BLaER1 treated with 17β-estradiol and CSF1 and Interleukin-3, amounts not matched to agents 10 nM and 100 nM (cell line): Measurements from ENCODE around the gene SLC25A34.

ENCODE experiments used
- H3K27ac ChIP-seq, 11 experiments: shearing (Covaris generic); formaldehyde crosslinking; 2 replicates each; pipeline ENCODE4 v1.8.1; 2022
- H3K27me3 ChIP-seq, 11 experiments: shearing (Covaris generic); formaldehyde crosslinking; 2 replicates each; pipeline ENCODE4 v1.8.1; 2022
- H3K36me3 ChIP-seq, 11 experiments: shearing (Covaris generic); formaldehyde crosslinking; 2 replicates each; pipeline ENCODE4 v1.8.1; 2022
- H3K4me1 ChIP-seq, 10 experiments: shearing (Covaris generic); formaldehyde crosslinking; 2 replicates each; pipeline ENCODE4 v1.8.1; 2022
- H3K4me2 ChIP-seq, 11 experiments: shearing (Covaris generic); formaldehyde crosslinking; 2 replicates each; pipeline ENCODE4 v1.8.1; 2022
- H3K4me3 ChIP-seq, 10 experiments: shearing (Covaris generic); formaldehyde crosslinking; 2 replicates each; pipeline ENCODE4 v1.8.1; 2022
- H3K9ac ChIP-seq, 11 experiments: shearing (Covaris generic); formaldehyde crosslinking; 2 replicates each; pipeline ENCODE4 v1.8.1; 2022
- H3K9me3 ChIP-seq, 11 experiments: shearing (Covaris generic); formaldehyde crosslinking; replicated peaks in 1 of 11; 2 replicates each; pipeline ENCODE4 v1.8.1; 2022
- H4K20me1 ChIP-seq, 11 experiments: shearing (Covaris generic); formaldehyde crosslinking; 2 replicates each; pipeline ENCODE4 v1.8.1; 2022
- Cebpa-rat ChIP-seq, 11 experiments: shearing (Covaris generic); IDR thresholded peaks; 2 replicates each; pipeline ENCODE4 v1.8.1; 2022

SLC25A34 gene

GRCh38 chr1:15734296-15734695, 1.8 kb upstream of the SLC25A34 start:
- Histone ChIP-seq H3K9me3 (no peaks in the 10 kb centered on the region), H3K4me3 (no peak overlapping the region), H3K27me3 (no peaks in the 10 kb centered on the region), H3K36me3 (peaks cover 50 to 61% (median 57%) of the 10 kb centered on the region in 11 experiments), H4K20me1 (peaks cover 0 to 90% (median 37%) of the 10 kb centered on the region in 11 experiments; a peak in 17 of 22 replicates), H3K4me2 (no peak overlapping the region), H3K4me1 (peaks cover 8 to 18% (median 13%) of the 10 kb centered on the region in 10 experiments; a peak in 14 of 20 replicates), H3K27ac (no peak overlapping the region), H3K9ac (no peak overlapping the region; a peak in 1 of 22 replicates)
- no peak for TF ChIP-seq Cebpa-rat (IDR thresholded peaks at IDR 0.05)

- Histone ChIP-seq H4K20me1 (peaks cover 0 to 94% (median 37%) of the 10 kb centered on the region in 11 experiments; a peak in 17 of 22 replicates), H3K4me1 (peaks cover 8 to 18% (median 13%) of the 10 kb centered on the region in 10 experiments; a peak in 14 of 20 replicates), H3K9me3 (no peaks in the 10 kb centered on the region), H3K4me3 (no peak overlapping the region), H3K4me2 (no peak overlapping the region), H3K9ac (no peak overlapping the region; a peak in 1 of 22 replicates), H3K27me3 (no peaks in the 10 kb centered on the region), H3K27ac (no peak overlapping the region), H3K36me3 (peaks cover 45 to 56% (median 53%) of the 10 kb centered on the region in 11 experiments)
- TF ChIP-seq Cebpa-rat (IDR thresholded peaks at IDR 0.05): no peak
Measured at GRCh38 chr1:15734901-15735300, 1.2 kb upstream of the SLC25A34 start.

GRCh38 chr1:15735304-15736037, 587 bp upstream of the SLC25A34 start:
- Histone ChIP-seq H4K20me1 (peaks cover 0 to 97% (median 37%) of the 10 kb centered on the region in 11 experiments; a peak in 17 of 22 replicates), H3K4me3 (no peak overlapping the region), H3K4me1 (peaks cover 8 to 18% (median 13%) of the 10 kb centered on the region in 10 experiments; a peak in 14 of 20 replicates), H3K4me2 (no peak overlapping the region), H3K27me3 (no peaks in the 10 kb centered on the region), H3K27ac (no peak overlapping the region), H3K9me3 (no peaks in the 10 kb centered on the region), H3K9ac (no peak overlapping the region), H3K36me3 (peaks cover 41 to 51% (median 48%) of the 10 kb centered on the region in 11 experiments)
- no peak for TF ChIP-seq Cebpa-rat (IDR thresholded peaks at IDR 0.05)

- H3K9ac ChIP-seq: no peak overlapping the region
- no peak for TF ChIP-seq Cebpa-rat (IDR thresholded peaks at IDR 0.05)
- peaks cover 8 to 18% (median 13%) of the 10 kb centered on the region in 10 experiments; a peak in 14 of 20 replicates for H3K4me1 ChIP-seq
- H3K4me3 ChIP-seq: no peak overlapping the region
- H3K36me3 ChIP-seq: peaks cover 27 to 37% (median 34%) of the 10 kb centered on the region in 11 experiments
- no peaks in the 10 kb centered on the region for H3K27me3 ChIP-seq
- H3K4me2 ChIP-seq: no peak overlapping the region
- no peak overlapping the region for H3K27ac ChIP-seq
- no peaks in the 10 kb centered on the region for H3K9me3 ChIP-seq
- H4K20me1 ChIP-seq: peaks cover 0 to 95% (median 27%) of the 10 kb centered on the region in 11 experiments; a peak in 17 of 22 replicates
Measured at GRCh38 chr1:15736892-15737261, 819 bp downstream of the SLC25A34 start.

- no peaks in the 10 kb centered on the region for H3K9me3 ChIP-seq
- peaks cover 19 to 29% (median 27%) of the 10 kb centered on the region in 11 experiments for H3K36me3 ChIP-seq
- no peak overlapping the region for H3K4me3 ChIP-seq
- H3K9ac ChIP-seq: peak overlapping the region in 2 of 11 experiments; percentile 5 to 19; a peak in 2 of 22 replicates
- no peak overlapping the region; a peak in 1 of 22 replicates for H3K27ac ChIP-seq
- H3K4me2 ChIP-seq: peak overlapping the region in 5 of 11 experiments; percentile 23 to 36 (median 29); a peak in 6 of 22 replicates
- no peak for TF ChIP-seq Cebpa-rat (IDR thresholded peaks at IDR 0.05)
- peaks cover 0 to 87% (median 20%) of the 10 kb centered on the region in 11 experiments; a peak in 17 of 22 replicates for H4K20me1 ChIP-seq
- H3K4me1 ChIP-seq: peaks cover 8 to 19% (median 13%) of the 10 kb centered on the region in 10 experiments; a peak in 14 of 20 replicates
- no peaks in the 10 kb centered on the region for H3K27me3 ChIP-seq
Measured at GRCh38 chr1:15737324-15738319, 1.6 kb downstream of the SLC25A34 start.

GRCh38 chr1:15738416-15739113, 2.5 kb downstream of the SLC25A34 start:
- H3K9me3 ChIP-seq: no peaks in the 10 kb centered on the region
- peaks cover 10 to 20% (median 18%) of the 10 kb centered on the region in 11 experiments; a peak in 21 of 22 replicates for H3K36me3 ChIP-seq
- H3K27ac ChIP-seq: no peak overlapping the region
- no peak for TF ChIP-seq Cebpa-rat (IDR thresholded peaks at IDR 0.05)
- H4K20me1 ChIP-seq: peaks cover 0 to 78% (median 13%) of the 10 kb centered on the region in 11 experiments; a peak in 16 of 22 replicates
- no peaks in the 10 kb centered on the region for H3K27me3 ChIP-seq
- H3K4me3 ChIP-seq: no peak overlapping the region
- H3K4me1 ChIP-seq: peaks cover 8 to 28% (median 19%) of the 10 kb centered on the region in 10 experiments; a peak in 16 of 20 replicates
- H3K9ac ChIP-seq: peak overlapping the region in 3 of 11 experiments; percentile 5 to 26 (median 19); a peak in 2 of 22 replicates
- peak overlapping the region in 5 of 11 experiments; percentile 23 to 36 (median 29); a peak in 6 of 22 replicates for H3K4me2 ChIP-seq

- H3K4me3 ChIP-seq: no peak overlapping the region
- no peak overlapping the region for H3K4me2 ChIP-seq
- no peak for TF ChIP-seq Cebpa-rat (IDR thresholded peaks at IDR 0.05)
- H3K4me1 ChIP-seq: peaks cover 8 to 35% (median 25%) of the 10 kb centered on the region in 10 experiments; a peak in 16 of 20 replicates
- H3K9me3 ChIP-seq: no peaks in the 10 kb centered on the region
- peaks cover 5 to 13% (median 11%) of the 10 kb centered on the region in 11 experiments; a peak in 20 of 22 replicates for H3K36me3 ChIP-seq
- peaks cover 0 to 71% (median 6%) of the 10 kb centered on the region in 11 experiments; a peak in 15 of 22 replicates for H4K20me1 ChIP-seq
- H3K27ac ChIP-seq: no peak overlapping the region
- no peaks in the 10 kb centered on the region for H3K27me3 ChIP-seq
- no peak overlapping the region for H3K9ac ChIP-seq
Measured at GRCh38 chr1:15739259-15739658, 3.2 kb downstream of the SLC25A34 start.

- H3K4me3 ChIP-seq: no peak overlapping the region
- H3K9ac ChIP-seq: no peak overlapping the region
- peaks cover 0 to 66% (median 5%) of the 10 kb centered on the region in 11 experiments; a peak in 13 of 22 replicates for H4K20me1 ChIP-seq
- peaks cover 2 to 8% (median 6%) of the 10 kb centered on the region in 11 experiments; a peak in 19 of 22 replicates for H3K36me3 ChIP-seq
- no peak overlapping the region for H3K4me2 ChIP-seq
- no peaks in the 10 kb centered on the region for H3K9me3 ChIP-seq
- TF ChIP-seq Cebpa-rat (IDR thresholded peaks at IDR 0.05): no peak
- no peaks in the 10 kb centered on the region for H3K27me3 ChIP-seq
- H3K4me1 ChIP-seq: peaks cover 8 to 36% (median 26%) of the 10 kb centered on the region in 10 experiments; a peak in 15 of 20 replicates
- no peak overlapping the region for H3K27ac ChIP-seq
Measured at GRCh38 chr1:15739745-15740144, 3.7 kb downstream of the SLC25A34 start.
